A549 (cell line): ENCODE measurements around the gene DBNDD1. TPM values are rescaled to one million over a fixed set of nuclear protein-coding genes. Genes with fewer than 3 reads are reported as not detected.

Experiments
- ATAC-seq, 2 experiments: fragments of 200-7000 bp in 1 of 2; fragments of >200 bp in 1 of 2; cut with Nextera tagmentation in 1 of 2; cut with Tn5 transposase in 1 of 2; 3 replicates each; pipeline versions ENCODE4 v1.8.0 to v1.9.1; 2018 to 2020; ENCODE audit warnings: mild to moderate bottlenecking in 1 of 2, moderate library complexity in 1 of 2
- CTCF ChIA-PET: fragments of 300-600 bp; sonication (Branson Sonifier 250); formaldehyde crosslinking; extraction: SDS; loops from one replicate; lab custom pipeline; 2021; ENCODE audit warnings: antibody characterized with exemption, inconsistent platforms; lab: Yijun Ruan, JAX
- POLR2A ChIA-PET: fragments of 350-600 bp; formaldehyde crosslinking; extraction: SDS; loops from one replicate; lab custom pipeline; 2021; ENCODE audit warnings: antibody characterized with exemption, inconsistent platforms; lab: Yijun Ruan, JAX
- DNase-seq, 2 experiments: peaks; one replicate each; pipeline versions ENCODE4 v3.0.0 to v3.0.0-alpha.2; 2011 to 2016; ENCODE audit warnings: low read depth in 1 of 2, low spot score in 1 of 2
- FAIRE-seq: peaks from 2 replicates; lab custom pipeline; 2011; peaks lifted over from hg19 to GRCh38; lab: Jason Lieb, UNC
- H3K27ac ChIP-seq, 2 experiments: fragments of >200 bp; sonication (Bioruptor Twin); formaldehyde crosslinking; 3 replicates each; pipeline ENCODE4 v1.5.1; 2016 to 2017
- H3K4me1 ChIP-seq: fragments of >200 bp; sonication (Bioruptor Twin); formaldehyde crosslinking; 3 replicates; pipeline ENCODE4 v1.6.1; 2016
- H3K4me2 ChIP-seq: fragments of >200 bp; sonication (Bioruptor Twin); formaldehyde crosslinking; 3 replicates; pipeline ENCODE4 v1.6.1; 2016
- H3K4me3 ChIP-seq: fragments of >200 bp; sonication (Bioruptor Twin); formaldehyde crosslinking; 3 replicates; pipeline ENCODE4 v1.5.1; 2016
- H3K9me3 ChIP-seq: fragments of >200 bp; sonication (Bioruptor Twin); formaldehyde crosslinking; 3 replicates; pipeline ENCODE4 v1.6.1; 2016
- BHLHE40 ChIP-seq: IDR thresholded peaks from 2 replicates; pipeline ENCODE4 v1.6.1; 2012; ENCODE audit warnings: low read depth, low read length, inconsistent platforms
- EP300 ChIP-seq, 2 experiments: fragments of >200 bp; sonication (Bioruptor Twin); formaldehyde crosslinking; IDR thresholded peaks; 2 replicates in 1 of 2; 3 replicates in 1 of 2; pipeline ENCODE4 v1.6.1; 2016 to 2017
- FOXS1 ChIP-seq: fragments of 250-450 bp; sonication (Bioruptor Pico); IDR thresholded peaks from 2 replicates; pipeline ENCODE4 v1.5.0; 2020; ENCODE audit warnings: mild to moderate bottlenecking, moderate library complexity
- GATA3 ChIP-seq: IDR thresholded peaks from 2 replicates; pipeline ENCODE4 v1.6.1; 2012; ENCODE audit warnings: borderline replicate concordance
- HOXA7 ChIP-seq: fragments of 250-450 bp; sonication (Bioruptor Pico); IDR thresholded peaks from 2 replicates; pipeline ENCODE4 v1.5.0; 2020; ENCODE audit warnings: mild to moderate bottlenecking, moderate library complexity
- MAFK ChIP-seq: fragments of 450-650 bp; IDR thresholded peaks from 2 replicates; pipeline ENCODE4 v1.6.1; 2014; ENCODE audit not compliant: partially characterized antibody
- NPAS2 ChIP-seq: fragments of 250-450 bp; sonication (Bioruptor Pico); IDR thresholded peaks from 2 replicates; pipeline ENCODE4 v1.8.0; 2022; ENCODE audit warnings: mild to moderate bottlenecking, moderate library complexity, borderline replicate concordance
- POLR2A ChIP-seq: IDR thresholded peaks from 2 replicates; pipeline ENCODE4 v1.6.1; 2012; ENCODE audit warnings: mild to moderate bottlenecking, low read length
- RCOR1 ChIP-seq: fragments of 150-350 bp; IDR thresholded peaks from 2 replicates; pipeline ENCODE4 v1.6.1; 2014; ENCODE audit warnings: antibody characterized with exemption, low read length, low read depth
- RFX5 ChIP-seq: fragments of 450-650 bp; IDR thresholded peaks from 2 replicates; pipeline ENCODE4 v1.7.1; 2014; ENCODE audit warnings: antibody characterized with exemption, mild to moderate bottlenecking, moderate library complexity
- RNF2 ChIP-seq: fragments of 200-600 bp; sonication (generic); IDR thresholded peaks from 2 replicates; pipeline ENCODE4 v1.6.1; 2016; ENCODE audit warnings: low read depth, mild to moderate bottlenecking, antibody characterized with exemption, moderate library complexity, borderline replicate concordance
- SREBF2 ChIP-seq: fragments of 450-650 bp; IDR thresholded peaks from 2 replicates; pipeline ENCODE4 v1.6.1; 2014; ENCODE audit warnings: mild to moderate bottlenecking, moderate library complexity
- ZFP36 ChIP-seq: fragments of 450-650 bp; IDR thresholded peaks from 2 replicates; pipeline ENCODE4 v1.6.1; 2014; ENCODE audit warnings: borderline replicate concordance; ENCODE audit not compliant: partially characterized antibody
- WGBS: methylation state at CpG from one replicate; pipeline ENCODE4 v1.1.6; 2017; ENCODE audit errors: missing lambda C conversion rate; 5-methylcytosine and 5-hydroxymethylcytosine counted together
- polyA plus RNA-seq, 4 experiments: library from polyadenylated mRNA; depleted of rRNA in 3 of 4; stranded (reverse); fragments of >200 nt; fragmentation: RNase III in 1 of 4; extraction: RNeasy Plus Mini Kit Qiagen cat#74134 plus additional on column Dnase treatment in 1 of 4; gene quantifications; 2 replicates in 3 of 4; 3 replicates in 1 of 4; pipeline ENCODE4 v1.2.3, GENCODE V29; 2011 to 2017
- TF ChIP-seq, protein P1 (sequence below): fragments of 200-600 bp; sonication (generic); IDR thresholded peaks from 2 replicates; pipeline ENCODE4 v1.6.1; 2016; ENCODE audit warnings: antibody characterized with exemption, mild to moderate bottlenecking, moderate library complexity
- TF ChIP-seq, protein P2 (sequence below): fragments of 250-450 bp; sonication (Bioruptor Pico); IDR thresholded peaks from 2 replicates; pipeline ENCODE4 v1.5.0; 2021; ENCODE audit warnings: mild to moderate bottlenecking, moderate library complexity, borderline replicate concordance
- TF ChIP-seq, protein P3 (sequence below): IDR thresholded peaks from 2 replicates; pipeline ENCODE4 v1.6.1; 2012
- TF ChIP-seq, protein P4 (sequence below): fragments of 250-450 bp; sonication (Bioruptor Pico); IDR thresholded peaks from 2 replicates; pipeline ENCODE4 v1.5.0; 2020; ENCODE audit warnings: low read depth, mild to moderate bottlenecking, moderate library complexity
- TF ChIP-seq, protein P5 (sequence below): fragments of >200 bp; sonication (Bioruptor Twin); formaldehyde crosslinking; IDR thresholded peaks from 3 replicates; pipeline ENCODE4 v1.5.1; 2016

The DBNDD1 gene
- polyA plus RNA-seq, 2 of the 4 experiments (the other 2 are of a cell fraction) = 23.0 to 43.8 TPM

DNA sequence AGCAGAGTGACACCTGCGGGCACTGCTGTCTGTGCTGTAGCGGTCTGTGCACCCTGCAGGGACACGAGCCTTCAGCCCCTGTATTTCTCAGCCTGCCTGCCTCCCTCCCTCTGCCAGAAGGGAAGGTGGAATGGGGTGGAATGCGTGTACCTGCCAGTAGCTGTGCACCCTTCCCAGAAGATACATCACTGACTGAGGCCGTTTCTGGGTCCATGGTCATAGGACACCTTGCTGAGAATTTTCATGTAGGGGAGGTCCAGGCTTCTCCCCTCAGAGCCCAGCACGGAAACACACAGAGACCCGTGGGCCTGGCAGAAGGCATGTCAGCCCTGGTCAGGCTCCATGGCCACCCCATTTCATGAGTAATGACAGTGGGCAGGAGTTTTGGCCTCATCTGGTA is 16.5 kb downstream of the DBNDD1 start:
- peak; percentile 10 to 12; a peak in 3 of 6 replicates for ATAC-seq
- WGBS = 67% methylated on average over 5 of the region's 7 CpGs
- Histone ChIP-seq H3K4me3 (no peak overlapping the region), H3K9me3 (no peaks in the 10 kb centered on the region), H3K4me2 (no peak overlapping the region), H3K27ac (no peak overlapping the region), H3K4me1 (no peaks in the 10 kb centered on the region)
- no peak for FAIRE-seq
- POLR2A ChIA-PET = no interaction called here
- CTCF ChIA-PET = no interaction called here
- no peak for DNase-seq
- TF ChIP-seq RFX5 = no peak
- TF ChIP-seq GATA3 = no peak
- TF ChIP-seq HOXA7 = no peak
- no peak for TF ChIP-seq RCOR1
- TF ChIP-seq, protein P1, sequence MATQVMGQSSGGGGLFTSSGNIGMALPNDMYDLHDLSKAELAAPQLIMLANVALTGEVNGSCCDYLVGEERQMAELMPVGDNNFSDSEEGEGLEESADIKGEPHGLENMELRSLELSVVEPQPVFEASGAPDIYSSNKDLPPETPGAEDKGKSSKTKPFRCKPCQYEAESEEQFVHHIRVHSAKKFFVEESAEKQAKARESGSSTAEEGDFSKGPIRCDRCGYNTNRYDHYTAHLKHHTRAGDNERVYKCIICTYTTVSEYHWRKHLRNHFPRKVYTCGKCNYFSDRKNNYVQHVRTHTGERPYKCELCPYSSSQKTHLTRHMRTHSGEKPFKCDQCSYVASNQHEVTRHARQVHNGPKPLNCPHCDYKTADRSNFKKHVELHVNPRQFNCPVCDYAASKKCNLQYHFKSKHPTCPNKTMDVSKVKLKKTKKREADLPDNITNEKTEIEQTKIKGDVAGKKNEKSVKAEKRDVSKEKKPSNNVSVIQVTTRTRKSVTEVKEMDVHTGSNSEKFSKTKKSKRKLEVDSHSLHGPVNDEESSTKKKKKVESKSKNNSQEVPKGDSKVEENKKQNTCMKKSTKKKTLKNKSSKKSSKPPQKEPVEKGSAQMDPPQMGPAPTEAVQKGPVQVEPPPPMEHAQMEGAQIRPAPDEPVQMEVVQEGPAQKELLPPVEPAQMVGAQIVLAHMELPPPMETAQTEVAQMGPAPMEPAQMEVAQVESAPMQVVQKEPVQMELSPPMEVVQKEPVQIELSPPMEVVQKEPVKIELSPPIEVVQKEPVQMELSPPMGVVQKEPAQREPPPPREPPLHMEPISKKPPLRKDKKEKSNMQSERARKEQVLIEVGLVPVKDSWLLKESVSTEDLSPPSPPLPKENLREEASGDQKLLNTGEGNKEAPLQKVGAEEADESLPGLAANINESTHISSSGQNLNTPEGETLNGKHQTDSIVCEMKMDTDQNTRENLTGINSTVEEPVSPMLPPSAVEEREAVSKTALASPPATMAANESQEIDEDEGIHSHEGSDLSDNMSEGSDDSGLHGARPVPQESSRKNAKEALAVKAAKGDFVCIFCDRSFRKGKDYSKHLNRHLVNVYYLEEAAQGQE = no peak
- TF ChIP-seq, protein P2, sequence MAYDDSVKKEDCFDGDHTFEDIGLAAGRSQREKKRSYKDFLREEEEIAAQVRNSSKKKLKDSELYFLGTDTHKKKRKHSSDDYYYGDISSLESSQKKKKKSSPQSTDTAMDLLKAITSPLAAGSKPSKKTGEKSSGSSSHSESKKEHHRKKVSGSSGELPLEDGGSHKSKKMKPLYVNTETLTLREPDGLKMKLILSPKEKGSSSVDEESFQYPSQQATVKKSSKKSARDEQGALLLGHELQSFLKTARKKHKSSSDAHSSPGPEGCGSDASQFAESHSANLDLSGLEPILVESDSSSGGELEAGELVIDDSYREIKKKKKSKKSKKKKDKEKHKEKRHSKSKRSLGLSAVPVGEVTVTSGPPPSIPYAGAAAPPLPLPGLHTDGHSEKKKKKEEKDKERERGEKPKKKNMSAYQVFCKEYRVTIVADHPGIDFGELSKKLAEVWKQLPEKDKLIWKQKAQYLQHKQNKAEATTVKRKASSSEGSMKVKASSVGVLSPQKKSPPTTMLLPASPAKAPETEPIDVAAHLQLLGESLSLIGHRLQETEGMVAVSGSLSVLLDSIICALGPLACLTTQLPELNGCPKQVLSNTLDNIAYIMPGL (CRISPR knock-in tag) = no peak
- TF ChIP-seq, protein P3, sequence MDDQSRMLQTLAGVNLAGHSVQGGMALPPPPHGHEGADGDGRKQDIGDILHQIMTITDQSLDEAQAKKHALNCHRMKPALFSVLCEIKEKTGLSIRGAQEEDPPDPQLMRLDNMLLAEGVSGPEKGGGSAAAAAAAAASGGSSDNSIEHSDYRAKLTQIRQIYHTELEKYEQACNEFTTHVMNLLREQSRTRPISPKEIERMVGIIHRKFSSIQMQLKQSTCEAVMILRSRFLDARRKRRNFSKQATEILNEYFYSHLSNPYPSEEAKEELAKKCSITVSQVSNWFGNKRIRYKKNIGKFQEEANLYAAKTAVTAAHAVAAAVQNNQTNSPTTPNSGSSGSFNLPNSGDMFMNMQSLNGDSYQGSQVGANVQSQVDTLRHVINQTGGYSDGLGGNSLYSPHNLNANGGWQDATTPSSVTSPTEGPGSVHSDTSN = no peak
- no peak for TF ChIP-seq EP300 (IDR thresholded peaks at IDR 0.05)
- TF ChIP-seq SREBF2 = no peak
- no peak for TF ChIP-seq RNF2
- TF ChIP-seq FOXS1 (CRISPR knock-in tag) = no peak
- no peak for TF ChIP-seq NPAS2 (CRISPR knock-in tag)
- TF ChIP-seq POLR2A = no peak
- TF ChIP-seq BHLHE40 = no peak
- TF ChIP-seq, protein P4, sequence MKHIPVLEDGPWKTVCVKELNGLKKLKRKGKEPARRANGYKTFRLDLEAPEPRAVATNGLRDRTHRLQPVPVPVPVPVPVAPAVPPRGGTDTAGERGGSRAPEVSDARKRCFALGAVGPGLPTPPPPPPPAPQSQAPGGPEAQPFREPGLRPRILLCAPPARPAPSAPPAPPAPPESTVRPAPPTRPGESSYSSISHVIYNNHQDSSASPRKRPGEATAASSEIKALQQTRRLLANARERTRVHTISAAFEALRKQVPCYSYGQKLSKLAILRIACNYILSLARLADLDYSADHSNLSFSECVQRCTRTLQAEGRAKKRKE = no peak
- no peak for TF ChIP-seq MAFK
- no peak for TF ChIP-seq ZFP36
- TF ChIP-seq, protein P5, sequence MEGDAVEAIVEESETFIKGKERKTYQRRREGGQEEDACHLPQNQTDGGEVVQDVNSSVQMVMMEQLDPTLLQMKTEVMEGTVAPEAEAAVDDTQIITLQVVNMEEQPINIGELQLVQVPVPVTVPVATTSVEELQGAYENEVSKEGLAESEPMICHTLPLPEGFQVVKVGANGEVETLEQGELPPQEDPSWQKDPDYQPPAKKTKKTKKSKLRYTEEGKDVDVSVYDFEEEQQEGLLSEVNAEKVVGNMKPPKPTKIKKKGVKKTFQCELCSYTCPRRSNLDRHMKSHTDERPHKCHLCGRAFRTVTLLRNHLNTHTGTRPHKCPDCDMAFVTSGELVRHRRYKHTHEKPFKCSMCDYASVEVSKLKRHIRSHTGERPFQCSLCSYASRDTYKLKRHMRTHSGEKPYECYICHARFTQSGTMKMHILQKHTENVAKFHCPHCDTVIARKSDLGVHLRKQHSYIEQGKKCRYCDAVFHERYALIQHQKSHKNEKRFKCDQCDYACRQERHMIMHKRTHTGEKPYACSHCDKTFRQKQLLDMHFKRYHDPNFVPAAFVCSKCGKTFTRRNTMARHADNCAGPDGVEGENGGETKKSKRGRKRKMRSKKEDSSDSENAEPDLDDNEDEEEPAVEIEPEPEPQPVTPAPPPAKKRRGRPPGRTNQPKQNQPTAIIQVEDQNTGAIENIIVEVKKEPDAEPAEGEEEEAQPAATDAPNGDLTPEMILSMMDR = no peak
